Neutrophil (primary cell): ENCODE measurements around the gene PLGRKT.
"Not testable (repeated sequence)": the region's sequence is repeated elsewhere in the genome, so short reads cannot be mapped to it uniquely, and the experiment has no call there.

ENCODE experiments used
- H3K27ac ChIP-seq: fragments of 200-600 bp; sonication (generic); 2 replicates; pipeline ENCODE4 v1.5.1; 2016; ENCODE audit warnings: mild to moderate bottlenecking, moderate library complexity
- H3K27me3 ChIP-seq: fragments of 200-600 bp; sonication (generic); 2 replicates; pipeline ENCODE4 v1.6.0; 2016; ENCODE audit warnings: mild to moderate bottlenecking
- H3K36me3 ChIP-seq: fragments of 200-600 bp; sonication (generic); 2 replicates; pipeline ENCODE4 v1.5.1; 2017
- H3K4me1 ChIP-seq, 2 experiments: fragments of 200-600 bp in 1 of 2; sonication (generic) in 1 of 2; 1 replicate in 1 of 2; 2 replicates in 1 of 2; pipeline versions ENCODE4 v1.5.1 to v1.6.1; 2013 to 2016; ENCODE audit warnings: low read depth in 1 of 2, low read length in 1 of 2, mild to moderate bottlenecking in 1 of 2, moderate library complexity in 1 of 2; ENCODE audit not compliant: control insufficient read depth in 1 of 2, insufficient read depth in 1 of 2
- H3K4me3 ChIP-seq, 2 experiments: fragments of 200-600 bp in 1 of 2; sonication (generic) in 1 of 2; 1 replicate in 1 of 2; 2 replicates in 1 of 2; pipeline ENCODE4 v1.5.1; 2013 to 2016; ENCODE audit warnings: low read depth in 1 of 2, low read length in 1 of 2, mild to moderate bottlenecking in 1 of 2, moderate library complexity in 1 of 2
- H3K9me3 ChIP-seq: fragments of 200-600 bp; sonication (generic); 2 replicates; pipeline ENCODE4 v1.5.1; 2016
- CTCF ChIP-seq: fragments of 200-600 bp; sonication (generic); IDR thresholded peaks from 2 replicates; pipeline ENCODE4 v1.5.1; 2016; ENCODE audit warnings: antibody characterized with exemption

PLGRKT gene

GRCh38 chr9:5416953-5417352 lies 20.8 kb downstream of the PLGRKT start:
- TF ChIP-seq CTCF = no peak
- Histone ChIP-seq H3K9me3 (no peaks in the 10 kb centered on the region), H3K4me3 (no peak overlapping the region), H3K27me3 (no peaks in the 10 kb centered on the region), H3K27ac (no peak overlapping the region), H3K4me1 (no peaks in the 10 kb centered on the region), H3K36me3 (no peaks in the 10 kb centered on the region)

DNA sequence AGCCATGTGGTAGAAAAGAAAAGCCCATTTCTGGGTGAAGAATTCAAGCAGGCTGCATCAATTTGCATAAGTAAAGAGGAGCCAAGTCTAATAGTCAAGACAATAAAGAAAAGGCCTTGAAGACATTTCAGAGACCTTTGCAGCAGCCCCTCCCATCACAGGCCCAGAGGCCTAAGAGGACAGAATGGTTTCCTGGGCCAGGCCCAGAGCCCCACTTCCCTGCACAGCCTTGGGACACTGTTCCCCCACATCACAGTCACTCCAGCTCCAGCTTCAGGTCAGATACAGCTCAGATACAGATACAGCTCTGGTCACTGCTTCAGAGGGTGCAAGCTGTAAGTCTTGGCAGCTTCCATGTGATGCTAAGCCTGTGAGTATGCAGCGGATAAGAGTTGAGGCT lies 29.1 kb downstream of the PLGRKT start:
- Histone ChIP-seq H3K36me3 (no peaks in the 10 kb centered on the region), H3K4me3 (no peak overlapping the region), H3K27ac (no peak overlapping the region), H3K27me3 (no peaks in the 10 kb centered on the region), H3K9me3 (no peaks in the 10 kb centered on the region), H3K4me1 (no peaks in the 10 kb centered on the region)
- no peak for TF ChIP-seq CTCF

GRCh38 chr9:5402217-5402616 lies 35.5 kb downstream of the PLGRKT start:
- TF ChIP-seq CTCF = no peak
- H3K36me3 ChIP-seq = no peaks in the 10 kb centered on the region
- no peak overlapping the region for H3K4me3 ChIP-seq

GRCh38 chr9:5397547-5397946 lies 40.2 kb downstream of the PLGRKT start:
- H3K27ac ChIP-seq, H3K36me3 ChIP-seq, H3K4me3 ChIP-seq, H3K9me3 ChIP-seq, H3K4me1 ChIP-seq, H3K27me3 ChIP-seq: not testable (repeated sequence)

More at GRCh38 chr9:5402217-5402616, 35.5 kb downstream of the PLGRKT start:
- no peak overlapping the region for H3K27ac ChIP-seq
- no peaks in the 10 kb centered on the region for H3K27me3 ChIP-seq
- no peaks in the 10 kb centered on the region for H3K9me3 ChIP-seq
- no peaks in the 10 kb centered on the region for H3K4me1 ChIP-seq

- Histone ChIP-seq H3K27me3 (no peaks in the 10 kb centered on the region), H3K27ac (no peak overlapping the region), H3K4me3 (no peak overlapping the region)
These were observed 42.3 kb downstream of the PLGRKT start for GRCh38 chr9:5395428-5395827.

GRCh38 chr9:5393976-5394375 lies 43.7 kb downstream of the PLGRKT start:
- not testable (repeated sequence) for H3K4me1 ChIP-seq, H3K27me3 ChIP-seq, H3K4me3 ChIP-seq, H3K9me3 ChIP-seq, H3K36me3 ChIP-seq, H3K27ac ChIP-seq

More at GRCh38 chr9:5395428-5395827, 42.3 kb downstream of the PLGRKT start:
- no peaks in the 10 kb centered on the region for H3K4me1 ChIP-seq
- no peaks in the 10 kb centered on the region for H3K36me3 ChIP-seq
- H3K9me3 ChIP-seq = no peaks in the 10 kb centered on the region
- no peak for TF ChIP-seq CTCF

DNA sequence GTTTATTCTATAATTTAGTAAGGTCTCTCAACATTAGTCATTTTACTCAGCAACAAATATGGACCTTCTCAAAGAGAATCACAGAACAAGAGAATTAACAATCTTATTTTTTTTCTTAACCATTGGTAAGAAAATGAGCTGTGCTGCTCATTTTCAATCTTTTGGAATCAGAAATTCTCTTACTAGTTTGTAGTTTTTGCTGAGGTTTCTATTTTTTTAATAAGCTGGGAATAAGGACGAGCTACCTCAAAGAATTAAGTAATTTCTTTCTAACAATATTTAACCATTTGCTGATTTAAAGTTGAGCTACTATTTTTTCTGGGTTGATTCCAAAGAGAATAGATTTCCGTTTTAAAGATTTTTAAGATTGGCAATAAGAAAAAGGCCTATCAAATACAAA lies 44.2 kb downstream of the PLGRKT start:
- Histone ChIP-seq H3K27me3 (no peaks in the 10 kb centered on the region), H3K4me1 (no peaks in the 10 kb centered on the region), H3K9me3 (no peaks in the 10 kb centered on the region), H3K36me3 (no peaks in the 10 kb centered on the region), H3K27ac (no peak overlapping the region), H3K4me3 (no peak overlapping the region)
- no peak for TF ChIP-seq CTCF
